ENCODE results near the gene LLCFC1.
A peak's percentile ranks its signal among the peaks of the same experiment; 100 is the strongest.

Gene LLCFC1

DNA sequence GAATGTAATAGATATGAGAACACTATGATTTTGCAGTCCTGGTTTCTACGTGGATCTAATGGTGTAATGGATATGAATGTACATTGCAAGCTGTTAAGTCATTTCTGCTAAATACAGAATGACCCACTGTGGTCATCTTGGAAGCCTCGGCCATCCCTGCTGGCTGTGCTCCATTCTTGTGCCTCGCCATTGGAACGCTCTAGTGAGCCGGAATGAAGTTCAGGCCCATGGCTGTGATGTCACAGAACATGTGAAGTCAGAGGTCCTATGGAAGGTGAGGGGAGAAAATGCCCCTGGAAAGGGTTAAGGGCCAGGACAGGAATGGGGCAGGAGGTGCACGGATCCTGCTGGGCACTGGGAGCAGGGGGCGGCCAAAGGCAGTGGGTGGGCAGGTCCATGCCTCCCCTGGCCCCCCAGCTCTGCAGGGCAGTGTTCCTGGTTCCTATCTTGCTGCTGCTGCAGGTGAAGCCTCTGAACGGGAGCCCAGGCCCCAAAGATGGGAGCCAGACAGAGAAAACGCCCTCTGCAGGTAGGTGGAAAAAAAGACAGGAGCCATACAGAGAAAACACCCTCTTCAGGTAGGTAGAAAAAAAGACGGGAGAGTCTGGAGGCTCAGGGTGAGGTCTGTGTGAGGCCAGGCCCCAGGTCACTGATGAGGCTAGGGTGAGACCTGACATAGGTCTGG is at the start of gene LLCFC1:
TSS of gene LLCFC1 (plus strand) at position 259 of the 685 bp plus-strand sequence. CDS start at position 397, 138 bp downstream.
- DNase-seq = no peak

DNA sequence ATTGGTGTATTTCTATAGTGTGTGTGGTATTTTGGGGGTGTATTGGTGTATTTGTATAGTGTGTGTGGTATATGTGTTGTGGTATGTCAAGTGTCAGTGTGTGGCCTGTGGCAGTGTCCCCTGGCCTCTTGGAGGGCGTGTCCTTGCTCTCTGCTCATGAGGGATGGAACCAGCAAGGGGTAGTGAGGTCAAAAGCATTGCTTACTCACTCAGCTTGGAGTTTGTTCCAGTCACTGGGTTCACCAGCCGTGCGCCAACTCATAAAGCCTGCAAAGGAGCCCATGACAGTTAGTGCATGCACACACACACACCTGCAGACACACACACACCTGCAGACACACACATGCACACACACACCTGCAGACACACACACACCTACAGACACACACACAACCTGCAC is 49.5 kb upstream of the LLCFC1 start:
- DNase-seq = no peak

GRCh38 chr7:142890874-142891485 is 48.3 kb upstream of the LLCFC1 start:
- no peak for DNase-seq

DNA sequence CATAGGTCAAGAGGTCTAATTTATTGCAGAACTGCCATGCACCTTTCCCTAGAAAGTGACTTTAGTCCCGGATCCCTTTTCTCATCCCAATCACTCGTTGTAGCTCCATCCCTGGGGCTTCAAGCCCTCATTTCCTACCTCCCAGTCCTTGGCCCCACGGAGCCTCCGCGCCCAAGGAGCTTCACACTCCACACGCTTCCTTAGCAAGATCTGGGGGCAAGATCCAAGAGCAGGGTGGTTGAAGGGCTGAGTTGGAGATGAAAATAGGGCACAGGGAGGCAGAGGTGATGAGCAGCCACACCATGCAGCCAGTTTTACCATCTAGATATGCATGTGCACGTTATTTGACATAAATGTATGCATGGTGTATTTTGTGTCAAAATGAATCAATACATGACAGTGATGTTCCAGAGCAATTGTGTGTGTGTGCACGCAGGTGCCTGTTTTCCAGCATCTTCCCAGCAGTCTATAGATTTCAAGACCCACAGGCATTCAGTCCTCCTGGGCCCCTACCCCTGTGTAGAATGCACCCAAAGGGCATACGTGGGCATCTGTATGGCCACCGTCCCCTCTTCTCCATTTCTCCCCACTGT is 47.7 kb upstream of the LLCFC1 start:
- DNase-seq = no peak

DNA sequence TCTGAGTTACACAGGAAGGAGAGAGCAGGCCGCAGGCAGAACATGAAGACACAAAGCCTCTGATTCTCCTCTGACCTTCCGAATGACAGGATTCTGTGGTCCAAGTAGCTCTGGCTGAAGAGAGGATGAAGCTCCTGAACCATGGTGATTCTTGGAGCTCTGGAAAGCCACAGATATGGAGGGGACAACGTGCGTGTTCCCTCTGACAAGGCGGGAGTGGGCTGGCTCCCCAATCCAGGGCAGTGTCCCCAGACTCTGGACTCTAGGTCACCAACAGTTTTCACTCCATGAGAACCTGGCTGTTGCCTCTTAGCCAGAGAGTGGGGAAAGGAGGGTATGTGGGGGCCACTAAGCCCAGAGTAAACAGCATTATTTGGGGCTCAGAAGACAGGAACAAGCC is 46.3 kb upstream of the LLCFC1 start:
- DNase-seq = no peak

- DNase-seq = no peak
Observed at GRCh38 chr7:142894112-142894984, 44.9 kb upstream of the LLCFC1 start.

DNA sequence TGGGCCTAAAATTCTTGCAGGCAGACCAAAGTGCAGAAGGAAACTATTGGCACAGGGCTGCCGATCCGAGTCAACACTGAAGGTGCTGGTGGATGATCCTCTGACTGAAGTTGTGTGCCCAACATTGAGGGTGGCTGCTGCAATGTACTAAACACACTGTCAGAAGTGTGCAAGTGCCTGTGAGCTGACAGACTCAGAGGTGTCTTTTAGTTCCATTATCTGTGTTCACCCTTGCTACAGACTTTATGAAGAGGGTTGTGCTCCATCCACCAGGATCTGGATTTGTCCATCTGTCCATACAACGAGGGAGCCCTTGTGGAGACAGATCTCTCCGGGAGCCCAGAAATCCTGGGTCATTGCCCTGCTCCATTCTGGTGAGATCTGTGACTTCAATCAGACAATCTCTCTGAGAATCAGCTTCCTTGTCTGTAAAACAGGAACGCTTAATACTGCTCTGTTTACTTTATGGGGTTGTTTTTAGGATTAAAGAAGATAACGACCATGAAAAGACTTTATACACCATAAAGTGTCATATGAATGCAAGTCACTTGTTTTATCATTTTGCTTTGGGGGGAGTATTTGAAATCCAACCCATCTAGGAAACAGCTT is 44.2 kb upstream of the LLCFC1 start:
- DNase-seq = no peak

GRCh38 chr7:142896151-142896550 is 43.1 kb upstream of the LLCFC1 start:
- DNase-seq = no peak

GRCh38 chr7:142896741-142897379 is 42.4 kb upstream of the LLCFC1 start:
- no peak for DNase-seq

GRCh38 chr7:142897691-142898090 is 41.6 kb upstream of the LLCFC1 start:
- no peak for DNase-seq

- no peak for DNase-seq
Observed at GRCh38 chr7:142898377-142899170, 40.7 kb upstream of the LLCFC1 start.

GRCh38 chr7:142899661-142900060 is 39.6 kb upstream of the LLCFC1 start:
- no peak for DNase-seq

GRCh38 chr7:142901426-142902259 is 37.6 kb upstream of the LLCFC1 start:
- no peak for DNase-seq

DNA sequence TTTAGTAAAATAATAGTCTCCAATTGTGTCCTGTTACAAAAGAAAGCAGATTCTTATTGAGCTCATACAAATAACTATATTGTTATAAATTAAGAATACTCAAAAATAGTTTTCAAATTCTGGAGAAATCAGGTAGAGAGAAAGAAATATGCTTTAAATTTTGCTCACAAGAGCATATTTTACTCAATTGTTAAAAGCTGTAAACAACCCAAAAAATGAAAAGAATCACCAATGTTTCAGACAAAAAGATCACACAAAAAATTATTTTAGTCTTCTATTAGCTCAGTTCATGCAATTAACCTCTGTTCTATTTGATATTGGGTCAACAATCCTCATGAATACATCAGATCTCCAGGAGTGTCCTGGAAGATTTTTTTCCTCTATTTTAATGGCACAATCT is 35.2 kb upstream of the LLCFC1 start:
- no peak for DNase-seq

DNA sequence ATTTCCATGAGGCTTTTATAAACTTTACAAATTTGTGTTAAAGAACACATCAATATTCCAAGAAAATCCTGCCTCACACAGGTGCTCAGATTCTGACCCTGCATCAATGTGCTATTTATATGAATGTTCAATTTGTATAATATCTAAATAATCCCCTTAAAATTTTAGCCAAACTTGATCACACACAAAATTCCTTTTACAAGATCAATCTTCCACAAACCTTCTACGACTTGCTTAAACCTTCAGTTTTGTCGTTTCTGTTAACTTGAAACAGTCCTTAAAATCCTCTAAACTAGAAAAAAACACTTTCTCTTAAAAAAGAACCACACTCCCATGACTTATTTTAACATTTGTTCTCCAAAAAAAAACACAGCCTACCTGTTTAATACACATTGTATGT is 33.5 kb upstream of the LLCFC1 start:
- DNase-seq = no peak

DNA sequence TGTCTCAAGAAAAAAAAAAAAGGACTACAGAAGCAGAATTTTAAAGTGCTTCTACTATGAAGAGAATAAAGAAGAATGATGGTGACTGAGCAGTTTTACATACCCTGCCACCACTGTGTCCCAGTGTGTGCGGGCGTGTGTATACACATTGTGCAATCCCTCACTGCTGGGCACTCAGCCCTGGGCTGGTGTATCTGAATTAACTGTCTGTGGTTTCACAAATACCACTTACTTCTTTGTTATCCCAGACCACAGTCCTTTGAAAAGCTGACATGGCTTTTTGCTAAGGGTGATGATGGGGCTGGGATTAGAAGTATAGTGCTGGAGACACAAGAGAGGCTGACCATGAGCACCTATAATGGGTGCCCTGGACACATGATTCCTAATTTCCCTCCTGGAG is 32.6 kb upstream of the LLCFC1 start:
- no peak for DNase-seq

- no peak for DNase-seq
Observed at GRCh38 chr7:142908290-142908689, 31.0 kb upstream of the LLCFC1 start.

DNA sequence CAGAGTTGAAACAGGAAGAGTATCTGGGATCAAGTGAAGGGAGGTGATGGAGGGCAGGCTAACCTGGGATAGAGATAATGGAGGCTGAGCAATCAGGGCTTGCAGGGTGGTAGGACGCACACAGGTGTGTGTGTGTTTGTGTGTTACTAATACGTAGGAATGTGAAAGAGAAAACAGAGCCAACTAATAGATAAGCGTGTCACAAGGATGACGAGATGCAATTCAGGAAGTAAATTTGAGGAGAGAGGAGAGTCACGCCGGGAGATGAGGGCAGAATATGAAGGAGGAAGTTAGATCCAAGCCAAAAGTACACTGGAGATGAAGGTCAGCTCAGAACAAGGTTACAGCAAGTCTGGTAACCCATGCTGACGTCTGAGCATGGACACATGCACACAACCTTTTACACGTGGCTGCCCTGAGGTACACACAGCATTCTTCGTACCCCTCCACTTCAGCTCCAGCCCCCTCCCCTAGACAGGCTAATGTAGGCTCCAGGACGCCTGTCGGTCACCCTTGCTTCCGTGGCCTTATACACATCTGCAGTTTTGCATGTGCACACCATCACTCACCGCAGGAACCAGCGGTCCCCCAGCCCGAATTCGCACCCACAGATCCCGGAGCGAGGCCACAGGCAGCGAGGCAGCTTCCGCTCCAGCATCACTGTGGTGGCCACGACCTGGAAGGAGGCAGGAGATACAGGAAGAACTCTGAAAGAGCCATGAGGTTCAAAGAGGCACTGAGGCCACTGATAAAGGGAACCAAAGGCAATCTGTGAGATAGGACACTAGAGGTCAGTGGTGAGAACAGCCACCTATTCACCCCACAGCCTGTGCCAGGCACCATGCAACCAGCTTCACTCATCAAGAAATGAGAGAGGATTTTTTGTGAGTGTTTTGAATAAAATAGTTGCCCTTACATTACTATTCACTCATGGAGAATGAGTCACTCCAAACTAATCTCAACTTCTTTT is 30.1 kb upstream of the LLCFC1 start:
- peak in 1 of 14 donors; percentile 7 for DNase-seq

- DNase-seq = no peak
Observed at GRCh38 chr7:142910031-142910433, 29.3 kb upstream of the LLCFC1 start.
